GM12878 (cell line): ENCODE data around the gene DDX46. TPM values are rescaled to one million over a fixed set of nuclear protein-coding genes. Genes with fewer than 3 reads are reported as not detected.

Source experiments
- ATAC-seq: fragments of 200-7000 bp; cut with Tn5 transposase; 3 replicates; pipeline ENCODE4 v1.9.1; 2020; ENCODE audit warnings: mild to moderate bottlenecking, moderate library complexity
- BruUV-seq: library from RNA; stranded (reverse); fragments of 400-500 nt; replicated peaks from 2 replicates; lab custom pipeline; 2021; lab: Mats Ljungman, UMichigan
- CTCF ChIA-PET: fragments of 300-600 bp; sonication (Branson Sonifier 250); formaldehyde crosslinking; extraction: SDS; loops from one replicate; lab custom pipeline; 2021; ENCODE audit warnings: inconsistent platforms; lab: Yijun Ruan, JAX
- POLR2A ChIA-PET: fragments of 350-600 bp; formaldehyde crosslinking; extraction: SDS; loops from one replicate; lab custom pipeline; 2021; ENCODE audit warnings: inconsistent platforms; lab: Charles Lee
- RAD21 ChIA-PET: fragments of 300-600 bp; sonication (Branson Sonifier 250); formaldehyde crosslinking; loops from one replicate; lab custom pipeline; 2023; ENCODE audit warnings: antibody characterized with exemption; ENCODE audit not compliant: unreplicated experiment; lab: Charles Lee
- SMC1A ChIA-PET: fragments of 300-600 bp; sonication (Branson Sonifier 250); formaldehyde crosslinking; loops from one replicate; lab custom pipeline; 2023; ENCODE audit not compliant: unreplicated experiment, uncharacterized antibody; lab: Charles Lee
- DNase-seq: peaks from one replicate; pipeline ENCODE4 v3.0.0-alpha.2; 2011; ENCODE audit warnings: low read depth, low spot score
- FAIRE-seq: peaks from 3 replicates; lab custom pipeline; 2011; peaks lifted over from hg19 to GRCh38; lab: Jason Lieb, UNC
- H2AFZ ChIP-seq: 2 replicates; pipeline ENCODE4 v1.6.0; 2011; ENCODE audit warnings: low read depth, low read length, control low read depth; ENCODE audit not compliant: control insufficient read depth
- H3K27ac ChIP-seq: 2 replicates; pipeline ENCODE4 v1.5.1; 2011; ENCODE audit warnings: control low read depth; ENCODE audit not compliant: control insufficient read depth, insufficient read depth
- H3K27me3 ChIP-seq, 2 experiments: replicated peaks in 1 of 2; 2 replicates each; pipeline versions ENCODE4 v1.6.0 to v1.6.1; 2011; ENCODE audit warnings: low read length in 1 of 2; ENCODE audit not compliant: control insufficient read depth in 2 of 2, insufficient read depth in 2 of 2
- H3K36me3 ChIP-seq, 2 experiments: 2 replicates each; pipeline ENCODE4 v1.5.1; 2011; ENCODE audit warnings: low read length in 1 of 2; ENCODE audit not compliant: control insufficient read depth in 2 of 2, insufficient read depth in 2 of 2
- H3K4me1 ChIP-seq: 2 replicates; pipeline ENCODE4 v1.6.1; 2011; ENCODE audit warnings: mild to moderate bottlenecking, low read length, moderate library complexity, mixed read lengths; ENCODE audit not compliant: control insufficient read depth, insufficient read depth
- H3K4me2 ChIP-seq: 2 replicates; pipeline ENCODE4 v1.6.0; 2011; ENCODE audit warnings: control low read depth; ENCODE audit not compliant: control insufficient read depth, insufficient read depth
- H3K4me3 ChIP-seq: fragments of 200-600 bp; sonication (generic); 2 replicates; pipeline ENCODE4 v1.5.1; 2016
- H3K79me2 ChIP-seq: 2 replicates; pipeline ENCODE4 v1.6.0; 2011; ENCODE audit warnings: low read length; ENCODE audit not compliant: control insufficient read depth, insufficient read depth
- H3K9ac ChIP-seq: 2 replicates; pipeline ENCODE4 v1.8.0; 2011; ENCODE audit warnings: low read length, control low read depth, mixed read lengths; ENCODE audit not compliant: control insufficient read depth, insufficient read depth
- H3K9me3 ChIP-seq: replicated peaks from 3 replicates; pipeline ENCODE4 v1.5.1; 2011; ENCODE audit warnings: mild to moderate bottlenecking, low read length; ENCODE audit not compliant: control insufficient read depth, insufficient read depth
- H4K20me1 ChIP-seq: 2 replicates; pipeline ENCODE4 v1.6.0; 2011; ENCODE audit not compliant: control insufficient read depth, insufficient read depth
- CBX5 ChIP-seq: sonication (generic); IDR thresholded peaks from 2 replicates; pipeline ENCODE4 v1.6.1; 2016; ENCODE audit warnings: low read depth, moderate library complexity, mild to moderate bottlenecking, inconsistent platforms
- FOXM1 ChIP-seq: IDR thresholded peaks from 2 replicates; pipeline ENCODE4 v1.6.1; 2012; ENCODE audit warnings: low read depth, mild to moderate bottlenecking, inconsistent platforms, low read length, moderate library complexity
- HDGF ChIP-seq: fragments of 450-650 bp; IDR thresholded peaks from 2 replicates; pipeline ENCODE4 v1.6.1; 2016; ENCODE audit warnings: antibody characterized with exemption
- LARP7 ChIP-seq: fragments of 450-650 bp; IDR thresholded peaks from 2 replicates; pipeline ENCODE4 v1.6.1; 2017; ENCODE audit warnings: mild to moderate bottlenecking
- POLR2AphosphoS5 ChIP-seq: IDR thresholded peaks from 2 replicates; pipeline ENCODE4 v1.6.1; 2011; ENCODE audit warnings: mild to moderate bottlenecking, low read length, inconsistent platforms
- RUNX3 ChIP-seq: IDR thresholded peaks from 2 replicates; pipeline ENCODE4 v1.6.1; 2012; ENCODE audit warnings: low read length, inconsistent platforms
- STAT1 ChIP-seq: fragments of 450-650 bp; conservative IDR thresholded peaks from 2 replicates; pipeline ENCODE4 v1.6.1; 2014; ENCODE audit warnings: antibody characterized with exemption, mild to moderate bottlenecking
- TAF1 ChIP-seq: IDR thresholded peaks from 2 replicates; pipeline ENCODE4 v1.6.1; 2011; ENCODE audit warnings: mild to moderate bottlenecking, low read depth, low read length, borderline replicate concordance
- YBX1 ChIP-seq: fragments of 450-650 bp; IDR thresholded peaks from 2 replicates; pipeline ENCODE4 v1.6.1; 2016; ENCODE audit warnings: antibody characterized with exemption
- WGBS: methylation state at CpG from one replicate; pipeline ENCODE4 v1.1.6; 2016; ENCODE audit warnings: low lambda C conversion rate; ENCODE audit not compliant: insufficient replicate concordance, insufficient coverage; ENCODE audit errors: missing lambda C conversion rate; 5-methylcytosine and 5-hydroxymethylcytosine counted together
- in situ Hi-C: fragments of 300-500 bp; cut with MboI; formaldehyde crosslinking; loops from 9 replicates; pipeline ENCODE4 v1.14.3; 2018; ENCODE audit warnings: mixed read lengths
- intact Hi-C: fragments of 100-400 bp; cut with micrococcal nuclease; formaldehyde crosslinking; loops from one replicate; pipeline ENCODE4 v1.14.2; 2022; ENCODE audit not compliant: unreplicated experiment
- polyA plus RNA-seq, 11 experiments: library from polyadenylated mRNA; depleted of rRNA in 4 of 11; unstranded in 6 of 11; stranded (reverse) in 5 of 11; fragments of >200 nt; fragmentation: Nextera tagmentation in 4 of 11; fragmentation: Illumina TruSeq in 1 of 11; extraction: Ambion mirVana in 4 of 11; extraction: Trizol in 1 of 11; gene quantifications; 1 replicate in 1 of 11; 2 replicates in 10 of 11; pipeline versions ENCODE4 v1.2.1 to v1.2.3, GENCODE V29; 2011 to 2016; ENCODE audit warnings: inconsistent platforms in 2 of 11, missing spikeins in 2 of 11, low read depth in 1 of 11
- total RNA-seq, 4 experiments: library from RNA; depleted of rRNA in 3 of 4; stranded (reverse); fragments of >200 nt in 3 of 4; fragmentation: Illumina TruSeq in 1 of 4; extraction: Trizol in 1 of 4; gene quantifications; 2 replicates each; pipeline versions ENCODE4 v1.2.1 to v1.2.3, GENCODE V29; 2013 to 2021
- TF ChIP-seq, protein P1 (sequence below): fragments of 450-650 bp; IDR thresholded peaks from 2 replicates; pipeline ENCODE4 v1.6.1; 2017; ENCODE audit warnings: mild to moderate bottlenecking, low read depth, inconsistent platforms; ENCODE audit not compliant: poor library complexity, severe bottlenecking
- TF ChIP-seq, protein P2 (sequence below): fragments of 150-350 bp; IDR thresholded peaks from 2 replicates; pipeline ENCODE4 v1.6.1; 2014; ENCODE audit warnings: mild to moderate bottlenecking, low read depth, low read length
- TF ChIP-seq, protein P3 (sequence below): IDR thresholded peaks from 2 replicates; pipeline ENCODE4 v1.6.1; 2011; ENCODE audit warnings: low read depth, low read length, improper control_type of control experiment, borderline replicate concordance
- TF ChIP-seq, protein P4 (sequence below): fragments of 450-650 bp; formaldehyde crosslinking; IDR thresholded peaks from 2 replicates; pipeline ENCODE4 v1.5.0; 2022; ENCODE audit warnings: mild to moderate bottlenecking, missing genetic modification characterization

The DDX46 gene
- total and polyA plus RNA-seq, 10 of the 15 experiments (the other 5 are each of a cell fraction or from before 2014, with no cell fraction given) = 23.0 to 77.1 (median 42.2) TPM

DNA sequence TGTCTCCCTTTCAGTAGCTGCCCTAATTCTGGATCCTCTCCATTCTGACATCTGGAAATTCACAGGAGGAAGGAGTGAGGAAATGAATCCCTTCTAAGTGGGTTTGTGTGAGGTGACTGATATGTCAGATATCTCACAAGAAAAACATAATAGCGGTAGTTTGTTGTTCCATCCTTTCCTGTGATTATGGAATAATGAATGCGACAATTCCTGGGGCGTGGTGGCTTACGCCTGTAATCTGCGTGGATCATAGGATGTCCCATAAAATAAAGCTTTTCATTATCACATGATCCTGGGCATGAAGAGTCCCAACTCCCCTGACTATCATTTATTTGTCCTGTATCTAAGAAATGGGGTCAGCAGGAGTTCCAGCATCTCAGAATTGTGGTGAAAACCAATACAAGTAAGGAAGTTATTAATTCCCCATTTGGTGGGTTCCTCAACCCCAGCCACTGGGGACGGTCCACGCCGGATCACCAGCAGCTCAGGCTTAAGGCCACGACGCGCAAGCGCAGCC, 86.8 kb downstream of the DDX46 start (continued):
- TF ChIP-seq, protein P1, sequence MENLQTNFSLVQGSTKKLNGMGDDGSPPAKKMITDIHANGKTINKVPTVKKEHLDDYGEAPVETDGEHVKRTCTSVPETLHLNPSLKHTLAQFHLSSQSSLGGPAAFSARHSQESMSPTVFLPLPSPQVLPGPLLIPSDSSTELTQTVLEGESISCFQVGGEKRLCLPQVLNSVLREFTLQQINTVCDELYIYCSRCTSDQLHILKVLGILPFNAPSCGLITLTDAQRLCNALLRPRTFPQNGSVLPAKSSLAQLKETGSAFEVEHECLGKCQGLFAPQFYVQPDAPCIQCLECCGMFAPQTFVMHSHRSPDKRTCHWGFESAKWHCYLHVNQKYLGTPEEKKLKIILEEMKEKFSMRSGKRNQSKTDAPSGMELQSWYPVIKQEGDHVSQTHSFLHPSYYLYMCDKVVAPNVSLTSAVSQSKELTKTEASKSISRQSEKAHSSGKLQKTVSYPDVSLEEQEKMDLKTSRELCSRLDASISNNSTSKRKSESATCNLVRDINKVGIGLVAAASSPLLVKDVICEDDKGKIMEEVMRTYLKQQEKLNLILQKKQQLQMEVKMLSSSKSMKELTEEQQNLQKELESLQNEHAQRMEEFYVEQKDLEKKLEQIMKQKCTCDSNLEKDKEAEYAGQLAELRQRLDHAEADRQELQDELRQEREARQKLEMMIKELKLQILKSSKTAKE = no peak
- TF ChIP-seq CBX5 (no peak), TAF1 (no peak), STAT1 (0 out of 2 replicates have a peak, but pooled peaks have one; percentile 15), HDGF (0 out of 2 replicates have a peak, but pooled peaks have one; percentile 19), RUNX3 (peak; percentile 5; the same call in 1 of the 2 replicates)

DNA sequence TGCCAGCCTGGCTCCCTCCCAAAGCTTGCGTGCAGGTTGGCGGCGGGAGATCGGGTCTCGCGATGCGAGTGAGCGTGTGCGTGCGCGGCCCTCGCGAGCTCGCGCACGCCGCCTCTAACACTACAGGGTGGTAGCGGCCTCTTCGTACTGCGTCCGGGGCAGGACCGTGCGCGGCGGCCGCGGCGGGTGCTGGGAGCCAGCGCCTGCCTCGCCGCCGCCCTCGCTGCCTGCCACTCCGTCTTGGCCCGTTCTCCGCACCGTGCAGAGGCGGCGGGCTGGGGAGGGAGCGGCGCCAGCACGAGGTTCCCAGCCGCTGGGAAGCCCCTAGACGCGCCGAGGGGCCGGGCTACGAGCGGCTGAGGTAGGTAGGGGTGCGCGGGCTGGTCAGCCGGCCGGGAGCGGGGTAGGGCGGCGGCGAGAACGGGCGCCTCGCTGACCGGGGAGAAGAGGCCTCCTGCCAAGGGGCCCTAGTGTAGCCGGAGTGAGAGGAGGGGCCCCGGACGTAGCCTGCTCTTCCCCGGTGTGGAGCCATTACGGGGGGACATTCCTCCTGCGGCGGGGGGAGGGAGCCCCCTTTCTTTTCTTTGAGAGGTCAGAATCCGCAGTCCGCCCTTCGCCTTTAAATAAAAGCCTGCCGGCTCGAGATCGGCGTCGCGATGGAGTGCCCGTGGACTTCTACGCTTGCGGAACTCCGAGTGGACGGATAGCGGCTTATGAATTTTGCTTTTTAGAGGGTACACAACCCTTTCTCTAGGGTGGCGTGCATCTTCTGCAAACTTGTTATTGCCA, 87.5 kb downstream of the DDX46 start, which contains the start of gene C5orf24:
C5orf24 (plus strand) TSS at position 117 of the 789 bp plus-strand sequence. CDS start 8,933 bp downstream, outside the sequence.
- CTCF ChIA-PET = interaction anchor here (0.6 to 1.7 kb wide), 13 partner anchors 13 to 202 kb away, joined by 3 to 9 read pairs (median 4); partner anchors contain the start of genes DDX46, PCBD2 and TXNDC15
- no TSS peak for BruUV-seq
- FAIRE-seq = no peak
- peak; percentile 94 for TF ChIP-seq POLR2AphosphoS5
- TF ChIP-seq FOXM1 = 0 out of 2 replicates have a peak, but pooled peaks have one; percentile 11
- TF ChIP-seq, protein P2, sequence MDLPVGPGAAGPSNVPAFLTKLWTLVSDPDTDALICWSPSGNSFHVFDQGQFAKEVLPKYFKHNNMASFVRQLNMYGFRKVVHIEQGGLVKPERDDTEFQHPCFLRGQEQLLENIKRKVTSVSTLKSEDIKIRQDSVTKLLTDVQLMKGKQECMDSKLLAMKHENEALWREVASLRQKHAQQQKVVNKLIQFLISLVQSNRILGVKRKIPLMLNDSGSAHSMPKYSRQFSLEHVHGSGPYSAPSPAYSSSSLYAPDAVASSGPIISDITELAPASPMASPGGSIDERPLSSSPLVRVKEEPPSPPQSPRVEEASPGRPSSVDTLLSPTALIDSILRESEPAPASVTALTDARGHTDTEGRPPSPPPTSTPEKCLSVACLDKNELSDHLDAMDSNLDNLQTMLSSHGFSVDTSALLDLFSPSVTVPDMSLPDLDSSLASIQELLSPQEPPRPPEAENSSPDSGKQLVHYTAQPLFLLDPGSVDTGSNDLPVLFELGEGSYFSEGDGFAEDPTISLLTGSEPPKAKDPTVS = no peak
- TF ChIP-seq, protein P3, sequence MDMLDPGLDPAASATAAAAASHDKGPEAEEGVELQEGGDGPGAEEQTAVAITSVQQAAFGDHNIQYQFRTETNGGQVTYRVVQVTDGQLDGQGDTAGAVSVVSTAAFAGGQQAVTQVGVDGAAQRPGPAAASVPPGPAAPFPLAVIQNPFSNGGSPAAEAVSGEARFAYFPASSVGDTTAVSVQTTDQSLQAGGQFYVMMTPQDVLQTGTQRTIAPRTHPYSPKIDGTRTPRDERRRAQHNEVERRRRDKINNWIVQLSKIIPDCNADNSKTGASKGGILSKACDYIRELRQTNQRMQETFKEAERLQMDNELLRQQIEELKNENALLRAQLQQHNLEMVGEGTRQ = no peak
- no peak for TF ChIP-seq YBX1
- peak; percentile 100 for TF ChIP-seq LARP7
- TF ChIP-seq, protein P4, sequence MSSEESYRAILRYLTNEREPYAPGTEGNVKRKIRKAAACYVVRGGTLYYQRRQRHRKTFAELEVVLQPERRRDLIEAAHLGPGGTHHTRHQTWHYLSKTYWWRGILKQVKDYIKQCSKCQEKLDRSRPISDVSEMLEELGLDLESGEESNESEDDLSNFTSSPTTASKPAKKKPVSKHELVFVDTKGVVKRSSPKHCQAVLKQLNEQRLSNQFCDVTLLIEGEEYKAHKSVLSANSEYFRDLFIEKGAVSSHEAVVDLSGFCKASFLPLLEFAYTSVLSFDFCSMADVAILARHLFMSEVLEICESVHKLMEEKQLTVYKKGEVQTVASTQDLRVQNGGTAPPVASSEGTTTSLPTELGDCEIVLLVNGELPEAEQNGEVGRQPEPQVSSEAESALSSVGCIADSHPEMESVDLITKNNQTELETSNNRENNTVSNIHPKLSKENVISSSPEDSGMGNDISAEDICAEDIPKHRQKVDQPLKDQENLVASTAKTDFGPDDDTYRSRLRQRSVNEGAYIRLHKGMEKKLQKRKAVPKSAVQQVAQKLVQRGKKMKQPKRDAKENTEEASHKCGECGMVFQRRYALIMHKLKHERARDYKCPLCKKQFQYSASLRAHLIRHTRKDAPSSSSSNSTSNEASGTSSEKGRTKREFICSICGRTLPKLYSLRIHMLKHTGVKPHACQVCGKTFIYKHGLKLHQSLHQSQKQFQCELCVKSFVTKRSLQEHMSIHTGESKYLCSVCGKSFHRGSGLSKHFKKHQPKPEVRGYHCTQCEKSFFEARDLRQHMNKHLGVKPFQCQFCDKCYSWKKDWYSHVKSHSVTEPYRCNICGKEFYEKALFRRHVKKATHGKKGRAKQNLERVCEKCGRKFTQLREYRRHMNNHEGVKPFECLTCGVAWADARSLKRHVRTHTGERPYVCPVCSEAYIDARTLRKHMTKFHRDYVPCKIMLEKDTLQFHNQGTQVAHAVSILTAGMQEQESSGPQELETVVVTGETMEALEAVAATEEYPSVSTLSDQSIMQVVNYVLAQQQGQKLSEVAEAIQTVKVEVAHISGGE (CRISPR knock-in tag) = peak; percentile 35; the same call in 1 of the 2 replicates

More for the DNA sequence above, 87.5 kb downstream of the DDX46 start, which contains the start of gene C5orf24:
- Histone ChIP-seq H3K4me3 (peak within 1 kb of the TSS; percentile 84), H3K9ac (peak within 1 kb of the TSS; percentile 98), H4K20me1 (no peaks in the 10 kb centered on the region), H3K27ac (peak within 1 kb of the TSS; percentile 92), H3K36me3 (peaks cover 0 to 5% of the 10 kb centered on the region in 2 experiments; a peak in 2 of 4 replicates), H3K9me3 (no peaks in the 10 kb centered on the region), H3K79me2 (peaks cover 37% of the 10 kb centered on the region), H3K4me2 (peak within 1 kb of the TSS; percentile 90), H2AFZ (peak within 1 kb of the TSS; percentile 95), H3K4me1 (peaks cover 10% of the 10 kb centered on the region), H3K27me3 (no peaks in the 10 kb centered on the region)
- in situ Hi-C loops = no loop called here
- ChIA-PET POLR2A (interaction anchor here (0.5 to 1.9 kb wide), 16 partner anchors 10 to 479 kb away, joined by 3 to 9 read pairs (median 3); partner anchors contain the start of genes CDKL3 and TXNDC15), SMC1A (interaction anchor here (0.6 to 2.2 kb wide), 6 partner anchors 11 to 236 kb away, joined by 3 to 8 read pairs (median 4); partner anchors contain the start of gene PCBD2), RAD21 (interaction anchor here (0.7 to 1.4 kb wide), 6 partner anchors 59 to 258 kb away, joined by 3 to 15 read pairs (median 5); partner anchors contain the start of genes CAMLG, DDX46 and PCBD2)
- peak; percentile 90 for DNase-seq
- WGBS = 1% methylated on average over 79 of the region's 84 CpGs
- ATAC-seq = peak; percentile 95
- intact Hi-C loops = loop anchor here (1.0 kb wide), 1 partner anchor 58 kb away; no protein-coding TSS in a partner anchor
